Endodermal cell (in vitro differentiated cells): ENCODE results near the gene FBXL17. TPM values are rescaled to one million over a fixed set of nuclear protein-coding genes. Genes with fewer than 3 reads are reported as not detected.
A peak's percentile ranks its signal among the peaks of the same experiment; 100 is the strongest.

ENCODE experiments used
- DNase-seq: peaks from one replicate; pipeline ENCODE4 v3.0.0-alpha.2; 2017
- H3K27ac ChIP-seq: 2 replicates; pipeline ENCODE4 v1.5.1; 2013; ENCODE audit warnings: mild to moderate bottlenecking, low read depth, low read length, moderate library complexity
- H3K27me3 ChIP-seq: 2 replicates; pipeline ENCODE4 v1.6.1; 2013; ENCODE audit warnings: mild to moderate bottlenecking, low read length, moderate library complexity; ENCODE audit not compliant: insufficient read depth, control insufficient read depth, poor library complexity, severe bottlenecking
- H3K36me3 ChIP-seq: 2 replicates; pipeline ENCODE4 v1.7.0; 2013; ENCODE audit warnings: mild to moderate bottlenecking, low read length, moderate library complexity; ENCODE audit not compliant: control insufficient read depth, insufficient read depth
- H3K4me1 ChIP-seq: one replicate; pipeline ENCODE4 v1.7.0; 2013; ENCODE audit warnings: low read length; ENCODE audit not compliant: control insufficient read depth, insufficient read depth
- H3K4me3 ChIP-seq: 2 replicates; pipeline ENCODE4 v1.5.1; 2013; ENCODE audit warnings: mild to moderate bottlenecking, low read length, moderate library complexity
- H3K9ac ChIP-seq: 2 replicates; pipeline ENCODE4 v1.6.1; 2013; ENCODE audit warnings: mild to moderate bottlenecking, low read length, moderate library complexity; ENCODE audit not compliant: poor library complexity, severe bottlenecking; ENCODE audit errors: extremely low read depth
- H3K9me3 ChIP-seq: 2 replicates; pipeline ENCODE4 v1.6.1; 2013; ENCODE audit warnings: mild to moderate bottlenecking, low read length, moderate library complexity; ENCODE audit not compliant: control insufficient read depth
- H3K27ac Mint-ChIP-seq: 2 replicates; pipeline ENCODE4 v1.8.0; 2020; ENCODE audit warnings: mixed read lengths
- H3K27me3 Mint-ChIP-seq: 2 replicates; pipeline ENCODE4 v1.8.0; 2021; ENCODE audit warnings: mild to moderate bottlenecking, mixed read lengths; ENCODE audit not compliant: insufficient read depth
- H3K36me3 Mint-ChIP-seq: 2 replicates; pipeline ENCODE4 v1.8.0; 2020; ENCODE audit warnings: low read depth, mixed read lengths
- H3K4me1 Mint-ChIP-seq: 2 replicates; pipeline ENCODE4 v1.8.0; 2020; ENCODE audit warnings: mixed read lengths
- H3K4me3 Mint-ChIP-seq: 2 replicates; pipeline ENCODE4 v1.8.0; 2020; ENCODE audit warnings: mild to moderate bottlenecking, moderate library complexity, mixed read lengths
- H3K9me3 Mint-ChIP-seq: 2 replicates; pipeline ENCODE4 v1.8.0; 2020; ENCODE audit warnings: mild to moderate bottlenecking, mixed read lengths
- CTCF ChIP-seq: fragments of 200-600 bp; sonication (generic); conservative IDR thresholded peaks from 2 replicates; pipeline ENCODE4 v1.5.0; 2021; ENCODE audit warnings: antibody characterized with exemption, mild to moderate bottlenecking
- WGBS, 2 experiments: methylation state at CpG; one replicate each; pipeline versions ENCODE4 v1.1.5 to v1.1.7; 2013; ENCODE audit warnings: missing lambda C conversion rate in 2 of 2, mixed read lengths in 1 of 2; ENCODE audit not compliant: insufficient coverage in 1 of 2, insufficient read length in 1 of 2; 5-methylcytosine and 5-hydroxymethylcytosine counted together
- total RNA-seq, 2 donors: library from RNA; stranded (reverse); fragmentation: NEBNext Ultra II Directional in 1 of 2; extraction: Animal tissue kit (Norgen Biotek cat#: 25700) in 1 of 2; gene quantifications; 2 replicates in 1 of 2; 3 replicates in 1 of 2; pipeline ENCODE4 v1.2.1, GENCODE V29; 2021

FBXL17 gene
- total RNA-seq, 2 donors from 2014 or later = 7.4 to 8.6 TPM

DNA sequence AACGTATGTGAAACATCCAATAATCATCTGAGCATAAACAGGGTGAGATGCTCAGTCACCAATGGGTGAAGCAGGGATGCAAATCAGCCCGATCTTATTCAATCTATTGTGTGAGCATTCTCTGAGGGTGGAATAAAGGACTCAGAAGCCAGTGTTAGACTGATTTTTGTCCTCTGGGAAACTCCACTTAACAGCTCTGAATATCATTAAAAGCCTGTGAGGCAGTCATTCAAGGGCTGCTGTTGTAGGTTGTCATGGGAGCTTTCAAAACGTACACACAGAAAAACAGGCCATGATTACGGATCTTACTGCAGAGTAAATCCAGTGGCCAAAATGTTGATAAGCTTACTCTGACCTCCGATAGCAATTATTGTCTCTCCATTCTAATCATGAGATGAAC, 444.7 kb downstream of the FBXL17 start:
- DNase-seq = no peak
- no peaks in the 10 kb centered on the region for H3K9me3 ChIP-seq
- no peak overlapping the region for H3K27ac Mint-ChIP-seq
- H3K4me3 Mint-ChIP-seq = no peak overlapping the region
- peak overlapping the region; percentile 89 for H3K27ac ChIP-seq
- no peaks in the 10 kb centered on the region for H3K27me3 ChIP-seq
- no peak overlapping the region for H3K4me3 ChIP-seq
- H3K9me3 Mint-ChIP-seq = no peaks in the 10 kb centered on the region
- no peaks in the 10 kb centered on the region for H3K4me1 ChIP-seq
- H3K36me3 ChIP-seq = no peaks in the 10 kb centered on the region
- H3K4me1 Mint-ChIP-seq = peaks cover 33% of the 10 kb centered on the region
- WGBS, 2 experiments = 64 to 92% methylated on average over 4 to 5 of the region's 5 CpGs
- no peaks in the 10 kb centered on the region for H3K36me3 Mint-ChIP-seq
- H3K9ac ChIP-seq = no peak overlapping the region
- no peaks in the 10 kb centered on the region for H3K27me3 Mint-ChIP-seq
- no peak for TF ChIP-seq CTCF

- H3K4me1 ChIP-seq = no peaks in the 10 kb centered on the region
- H3K27ac ChIP-seq = peak overlapping the region; percentile 89
- no peaks in the 10 kb centered on the region for H3K9me3 ChIP-seq
- H3K36me3 ChIP-seq = no peaks in the 10 kb centered on the region
- Mint-ChIP-seq H3K4me3 (no peak overlapping the region), H3K4me1 (peaks cover 33% of the 10 kb centered on the region), H3K27me3 (no peaks in the 10 kb centered on the region), H3K36me3 (no peaks in the 10 kb centered on the region), H3K9me3 (no peaks in the 10 kb centered on the region), H3K27ac (no peak overlapping the region)
- 100% methylated on average over 1 of the region's 1 CpG; no CpG with 5 or more reads in 1 of the 2 experiments for WGBS, 2 experiments
- H3K4me3 ChIP-seq = no peak overlapping the region
- H3K27me3 ChIP-seq = no peaks in the 10 kb centered on the region
- DNase-seq = no peak
- no peak overlapping the region for H3K9ac ChIP-seq
- no peak for TF ChIP-seq CTCF
Observed at GRCh38 chr5:107936515-107936914, 445.4 kb downstream of the FBXL17 start.

GRCh38 chr5:107935645-107936044, 446.3 kb downstream of the FBXL17 start:
- H3K9ac ChIP-seq = no peak overlapping the region
- DNase-seq = no peak
- H3K36me3 ChIP-seq = no peaks in the 10 kb centered on the region
- 95 to 100% methylated on average over 1 of the region's 1 CpG for WGBS, 2 experiments
- no peaks in the 10 kb centered on the region for H3K9me3 ChIP-seq
- no peaks in the 10 kb centered on the region for H3K4me1 ChIP-seq
- TF ChIP-seq CTCF = no peak
- H3K9me3 Mint-ChIP-seq = no peaks in the 10 kb centered on the region
- H3K4me3 ChIP-seq = no peak overlapping the region
- H3K36me3 Mint-ChIP-seq = no peaks in the 10 kb centered on the region
- H3K27me3 ChIP-seq = no peaks in the 10 kb centered on the region
- H3K4me3 Mint-ChIP-seq = no peak overlapping the region
- no peak overlapping the region for H3K27ac Mint-ChIP-seq
- peaks cover 33% of the 10 kb centered on the region for H3K4me1 Mint-ChIP-seq
- H3K27ac ChIP-seq = peak overlapping the region; percentile 16
- no peaks in the 10 kb centered on the region for H3K27me3 Mint-ChIP-seq
